HG03103 (cell line): ENCODE results near the gene LY6G5B.

Experiments
- ATAC-seq: cut with Tn5 transposase; IDR thresholded peaks from one replicate; pipeline ENCODE4 v1.9.1; 2021; ENCODE audit warnings: low read depth; ENCODE audit not compliant: unreplicated experiment

The LY6G5B gene

DNA sequence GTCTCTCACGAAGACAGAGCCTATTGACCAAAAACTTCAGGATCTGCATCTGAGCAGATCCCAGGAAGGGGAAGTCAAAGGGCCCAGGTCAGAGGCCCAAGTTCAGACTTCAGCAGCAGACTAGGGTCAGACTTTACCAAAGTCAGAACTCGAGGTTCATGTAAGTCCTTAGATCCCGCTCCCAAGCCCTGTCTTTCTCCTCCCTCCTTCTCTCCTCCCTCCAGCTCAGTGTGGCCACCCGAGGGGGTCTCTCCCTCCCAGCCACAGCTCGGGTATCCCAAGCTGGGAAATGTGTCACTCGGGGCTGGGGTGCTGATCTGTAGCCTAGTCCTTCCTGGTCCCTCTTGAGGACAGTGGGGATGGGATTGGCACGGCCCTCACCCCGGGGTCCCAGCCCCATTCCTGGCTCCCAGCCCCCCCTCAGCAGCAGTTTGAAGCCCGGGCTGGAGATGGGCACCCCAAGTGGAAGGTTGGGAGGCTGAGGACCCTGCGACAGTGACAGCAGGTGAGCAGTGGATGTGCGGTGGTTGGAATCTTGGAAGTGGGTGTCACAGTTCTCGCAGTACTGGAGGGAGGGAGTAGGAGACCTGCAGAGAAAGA, 7.6 kb upstream of the LY6G5B start:
- ATAC-seq: no peak

DNA sequence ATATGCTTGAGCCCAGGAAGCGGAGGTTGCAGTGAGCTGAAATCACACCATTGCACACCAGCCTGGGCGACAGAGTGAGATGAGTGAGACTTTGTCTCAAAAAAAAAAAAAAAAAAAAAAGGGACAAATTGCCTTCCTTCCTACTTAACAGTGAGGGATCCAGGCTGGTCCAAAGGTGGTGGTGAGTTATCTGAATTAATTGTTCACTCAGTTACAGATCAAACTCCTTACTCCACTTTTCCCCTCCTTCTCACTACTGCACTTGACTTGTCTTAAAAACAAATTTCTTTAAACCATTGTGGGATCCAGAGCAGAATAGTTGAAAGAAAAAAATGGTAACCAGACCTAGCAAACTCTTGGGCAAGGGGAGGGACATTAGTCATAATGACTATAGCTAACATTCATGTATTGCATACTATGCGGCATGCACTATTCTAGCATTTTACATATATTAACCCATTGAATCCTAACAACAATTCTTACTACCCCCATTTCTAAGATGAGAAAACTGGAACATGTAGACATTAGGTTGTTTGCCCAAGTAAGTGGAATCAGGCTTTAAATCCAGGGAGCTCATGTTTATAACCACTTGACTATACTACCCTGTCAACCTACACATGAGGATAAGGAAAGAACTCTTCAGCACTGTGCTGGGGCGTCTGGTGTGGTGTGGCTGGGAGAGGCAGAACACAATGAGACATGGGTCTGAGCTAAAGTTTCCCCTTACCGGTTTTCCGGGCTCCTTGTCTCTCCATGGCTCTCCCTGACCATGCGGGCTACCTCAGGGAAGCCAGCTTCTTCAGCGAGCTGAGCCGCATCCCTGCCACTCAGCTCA, 6.4 kb upstream of the LY6G5B start:
- ATAC-seq: no peak

DNA sequence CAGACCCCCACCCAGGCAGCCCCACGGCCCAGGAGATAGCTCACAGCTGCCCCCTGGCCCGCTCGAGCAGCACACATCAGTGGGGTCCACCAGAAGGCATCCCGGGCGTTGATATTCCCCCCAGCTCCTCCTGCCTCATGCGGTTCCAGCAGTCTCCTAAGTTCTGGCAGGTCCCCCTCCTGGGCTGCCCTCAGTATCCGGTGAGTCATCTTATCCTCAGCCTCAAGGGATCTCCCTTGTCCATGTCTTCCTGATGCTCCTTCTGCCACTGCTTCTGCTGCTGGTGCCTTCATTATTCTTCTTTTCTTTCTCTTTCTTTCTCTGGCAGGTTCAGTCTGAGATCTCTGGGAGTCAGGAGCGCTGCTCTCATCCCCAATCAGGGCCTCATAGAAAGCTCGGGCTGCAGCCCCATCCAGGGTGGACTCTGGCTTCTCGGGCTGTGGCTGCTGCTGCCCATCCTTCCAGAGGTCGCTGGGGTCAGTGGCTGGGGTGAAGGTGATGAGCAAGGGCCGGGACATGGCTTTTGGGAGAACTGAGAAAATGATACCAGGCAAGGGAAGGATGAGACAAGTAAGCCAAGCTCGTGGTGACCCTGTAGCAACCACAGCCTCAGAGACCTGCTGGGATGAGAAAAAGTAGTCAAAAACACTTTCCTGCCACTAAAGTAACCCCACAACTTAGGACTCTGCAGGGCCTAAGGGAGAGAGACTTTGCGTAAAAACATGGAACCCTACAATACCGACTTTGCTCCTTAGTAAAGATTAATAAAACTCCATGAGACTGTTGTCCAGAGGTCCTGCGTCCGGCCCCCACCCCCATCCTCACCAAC, 5.6 kb upstream of the LY6G5B start:
- ATAC-seq: no peak

DNA sequence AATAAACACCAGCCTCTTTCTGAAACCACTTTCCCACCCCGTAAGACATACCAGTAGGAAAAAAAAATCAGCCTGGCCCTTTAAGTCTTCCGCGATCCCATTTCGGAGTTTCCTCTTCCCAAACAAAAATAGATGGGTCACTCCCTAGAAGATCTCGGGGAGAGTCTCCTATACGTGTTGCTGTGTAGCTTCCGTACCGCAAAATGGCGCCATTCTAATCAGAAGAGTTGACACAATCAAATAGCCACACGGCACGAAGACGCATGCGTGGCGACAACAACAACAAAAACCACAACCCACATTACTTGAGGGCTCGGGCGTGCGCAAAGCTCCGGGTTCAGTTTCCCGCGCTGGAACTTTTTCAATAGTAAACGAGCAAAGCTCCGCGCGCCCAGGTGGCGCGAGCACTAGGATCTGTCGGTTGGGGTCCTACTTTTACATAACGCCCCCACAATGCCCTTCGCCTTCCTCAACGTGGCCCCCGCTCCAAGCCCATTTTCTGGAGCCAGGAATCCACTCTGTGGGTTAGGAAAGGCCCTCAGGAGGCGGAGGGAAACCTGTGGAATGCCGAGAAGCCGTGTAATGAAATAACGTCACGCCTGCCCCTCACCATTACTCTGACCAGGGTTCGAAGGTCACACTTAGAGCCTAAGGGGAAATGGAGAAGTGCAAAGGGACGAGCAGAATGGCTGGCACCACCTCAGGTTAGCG, 4.8 kb upstream of the LY6G5B start, which contains the start of gene GPANK1:
TSS of gene GPANK1 (minus strand) at position 208 of the 711 bp plus-strand sequence. CDS start 519 bp downstream, outside the sequence.
- no peak for ATAC-seq

DNA sequence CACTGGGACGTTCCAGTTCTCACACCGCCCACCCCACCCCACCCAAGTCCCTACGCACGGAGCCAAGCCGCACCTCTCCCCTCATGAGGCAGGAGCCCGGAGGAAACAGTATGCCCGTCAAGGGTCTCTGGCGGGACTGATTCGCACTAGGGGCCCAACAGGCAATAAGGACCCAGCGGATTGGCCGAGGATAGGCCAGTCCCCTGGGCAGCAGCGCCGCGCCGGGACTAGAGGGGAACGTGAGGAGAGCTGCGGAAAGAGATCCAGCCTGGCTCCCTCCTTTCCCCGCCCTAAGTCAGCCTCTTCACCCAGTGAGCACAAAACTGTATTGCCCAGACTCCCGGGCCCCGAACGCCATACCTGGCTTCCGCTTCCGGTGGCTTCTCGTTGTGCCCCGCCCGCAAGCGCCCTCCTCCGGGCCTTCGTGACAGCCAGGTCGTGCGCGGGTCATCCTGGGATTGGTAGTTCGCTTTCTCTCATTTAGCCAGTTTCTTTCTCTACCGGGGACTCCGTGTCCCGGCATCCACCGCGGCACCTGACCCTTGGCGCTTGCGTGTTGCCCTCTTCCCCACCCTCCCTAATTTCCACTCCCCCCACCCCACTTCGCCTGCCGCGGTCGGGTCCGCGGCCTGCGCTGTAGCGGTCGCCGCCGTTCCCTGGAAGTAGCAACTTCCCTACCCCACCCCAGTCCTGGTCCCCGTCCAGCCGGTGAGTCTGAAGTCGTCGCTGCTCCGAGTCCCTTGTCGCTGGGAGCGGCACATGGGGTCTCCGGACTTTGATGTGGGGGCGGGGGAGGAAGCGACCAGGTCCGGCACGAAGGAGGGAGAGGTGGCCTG, 4.1 kb upstream of the LY6G5B start, which contains the start of gene CSNK2B:
TSS of gene CSNK2B (plus strand) at position 580 of the 836 bp plus-strand sequence. CDS start 752 bp downstream, outside the sequence.
- peak; percentile 68 for ATAC-seq

DNA sequence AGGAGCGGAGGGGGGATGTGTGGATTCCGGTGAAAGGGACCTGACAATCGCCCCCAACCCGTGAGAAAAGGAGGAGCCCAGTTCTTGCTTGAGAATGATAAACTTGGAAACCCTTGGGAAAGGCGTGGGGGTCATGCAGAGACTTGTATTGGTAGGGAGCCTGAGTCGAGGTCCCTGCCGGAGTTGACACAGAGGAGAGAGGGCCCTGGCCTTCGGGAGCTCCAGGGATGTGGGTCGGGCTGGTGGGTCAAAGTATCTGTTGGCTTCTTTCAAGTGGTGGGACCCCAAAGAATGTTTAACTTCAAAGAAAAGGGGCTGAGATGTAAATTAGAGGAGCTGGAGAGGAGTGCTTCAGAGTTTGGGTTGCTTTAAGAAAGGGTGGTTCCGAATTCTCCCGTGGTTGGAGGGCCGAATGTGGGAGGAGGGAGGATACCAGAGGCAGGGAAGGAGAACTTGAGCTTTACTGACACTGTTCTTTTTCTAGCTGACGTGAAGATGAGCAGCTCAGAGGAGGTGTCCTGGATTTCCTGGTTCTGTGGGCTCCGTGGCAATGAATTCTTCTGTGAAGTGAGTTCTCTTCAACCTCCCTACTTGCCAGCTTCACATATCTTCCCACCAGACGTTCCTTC, 3.3 kb upstream of the LY6G5B start:
- no peak for ATAC-seq

DNA sequence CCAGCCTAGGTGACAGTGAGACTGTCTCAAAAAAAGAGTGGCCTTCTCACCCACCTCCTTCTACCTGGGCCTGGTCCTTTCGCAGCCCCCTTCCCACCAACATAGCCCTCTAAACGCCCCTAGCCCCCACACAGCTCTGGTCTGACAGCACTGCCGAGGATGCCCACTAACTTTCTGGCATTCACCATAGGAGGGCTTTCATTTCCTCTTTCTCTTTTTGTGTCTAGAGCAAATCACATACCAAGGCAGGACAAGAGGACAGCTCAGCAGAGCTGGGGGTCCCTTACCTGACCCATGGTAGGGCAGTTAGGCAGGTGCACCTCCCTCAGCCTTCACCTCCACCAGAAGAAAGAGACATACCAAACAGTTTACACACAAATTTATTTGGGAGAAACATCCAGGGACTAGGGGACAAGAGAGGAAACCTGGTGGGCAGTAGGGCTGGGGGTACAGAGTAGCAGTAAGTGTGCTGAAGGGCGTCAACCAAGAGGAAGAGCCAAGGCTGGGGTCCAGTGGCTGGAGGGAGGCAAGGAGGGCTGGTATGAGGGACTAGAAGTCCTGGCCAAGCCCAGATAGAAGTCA, 6.6 kb downstream of the LY6G5B start:
- ATAC-seq: no peak

DNA sequence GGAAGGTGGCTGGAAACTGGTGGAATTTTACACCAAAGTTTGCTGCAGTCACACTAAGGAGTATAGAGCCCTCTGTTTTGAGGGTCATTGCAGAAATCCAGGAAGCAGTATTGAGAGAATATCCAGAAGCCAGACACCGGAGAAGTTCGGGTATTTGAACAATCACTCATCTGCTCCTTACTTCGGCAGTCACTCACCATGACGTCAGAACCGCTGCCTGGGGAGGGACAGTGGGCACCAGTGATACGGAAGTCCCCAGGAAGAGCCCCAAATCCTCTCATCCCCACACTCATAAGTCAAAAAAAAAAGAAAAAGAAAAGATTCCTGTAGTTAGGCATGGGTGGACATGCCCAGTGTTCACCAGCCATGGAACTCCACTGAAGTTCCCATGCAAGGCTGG, 7.1 kb downstream of the LY6G5B start:
- ATAC-seq: no peak

DNA sequence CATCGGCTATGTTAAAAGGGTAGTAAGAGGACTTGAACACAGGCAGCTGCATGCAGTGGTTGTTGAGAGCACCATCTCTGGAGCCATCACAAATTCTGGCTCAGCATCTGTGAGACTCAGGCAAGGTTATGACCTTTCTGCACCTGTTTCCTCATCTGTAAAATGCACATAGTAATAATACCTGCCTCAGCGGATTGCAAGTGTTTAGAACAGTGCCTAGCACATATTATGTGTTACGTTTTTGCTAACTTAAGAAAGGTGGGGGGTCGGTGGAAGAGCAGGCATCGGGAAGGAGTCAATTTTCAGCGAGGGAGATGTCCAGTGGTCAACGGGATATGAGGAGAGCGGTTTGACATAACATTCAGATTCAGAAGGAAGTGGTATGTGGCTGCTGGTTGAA, 8.2 kb downstream of the LY6G5B start:
- ATAC-seq: no peak

DNA sequence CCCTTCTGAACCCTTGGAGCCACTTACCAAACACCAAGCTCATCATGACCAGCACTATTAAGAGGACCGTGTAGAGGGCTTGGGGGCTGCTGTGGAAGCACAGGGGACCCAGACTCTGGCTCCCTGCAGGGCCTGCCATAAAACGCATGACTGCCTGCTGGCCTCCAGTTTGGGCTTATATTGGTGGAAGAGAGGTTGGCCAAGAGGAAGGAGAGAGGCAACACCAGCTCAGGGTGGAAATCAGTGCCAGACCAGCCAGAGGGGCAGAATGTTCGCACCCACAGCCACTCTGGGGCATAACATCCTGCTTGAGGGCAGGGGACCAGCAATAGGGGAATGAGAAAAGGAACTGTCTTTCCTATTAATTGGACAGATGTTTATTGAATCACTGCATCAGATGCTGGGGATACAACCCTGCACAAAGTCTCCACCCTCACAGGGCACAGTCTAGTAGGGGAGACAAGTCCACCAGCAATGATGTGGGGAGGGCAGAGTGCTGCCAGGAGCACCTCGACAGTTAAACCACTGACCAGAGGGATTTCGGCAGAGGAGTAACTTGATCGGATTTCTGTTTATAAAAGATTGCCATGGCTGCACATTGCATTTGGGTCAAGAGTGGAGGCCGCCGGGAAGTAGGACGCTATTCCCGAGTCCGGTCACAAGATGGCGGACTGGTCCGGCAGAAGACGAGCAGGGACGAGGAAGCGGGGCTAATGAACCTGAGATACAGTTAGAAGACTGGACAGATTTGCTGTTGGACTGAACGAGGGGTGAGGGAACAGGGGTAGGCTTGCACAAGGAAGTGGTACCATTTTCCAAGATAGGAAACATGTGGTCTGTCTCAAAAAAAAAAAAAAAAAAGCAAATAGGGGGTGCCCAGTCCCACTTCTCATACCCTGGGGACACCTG, 10.7 kb downstream of the LY6G5B start, which contains the start of gene LY6G5C:
TSS of gene LY6G5C (minus strand) at position 842 of the 909 bp plus-strand sequence. CDS start at position 148, 694 bp downstream.
- ATAC-seq: no peak

DNA sequence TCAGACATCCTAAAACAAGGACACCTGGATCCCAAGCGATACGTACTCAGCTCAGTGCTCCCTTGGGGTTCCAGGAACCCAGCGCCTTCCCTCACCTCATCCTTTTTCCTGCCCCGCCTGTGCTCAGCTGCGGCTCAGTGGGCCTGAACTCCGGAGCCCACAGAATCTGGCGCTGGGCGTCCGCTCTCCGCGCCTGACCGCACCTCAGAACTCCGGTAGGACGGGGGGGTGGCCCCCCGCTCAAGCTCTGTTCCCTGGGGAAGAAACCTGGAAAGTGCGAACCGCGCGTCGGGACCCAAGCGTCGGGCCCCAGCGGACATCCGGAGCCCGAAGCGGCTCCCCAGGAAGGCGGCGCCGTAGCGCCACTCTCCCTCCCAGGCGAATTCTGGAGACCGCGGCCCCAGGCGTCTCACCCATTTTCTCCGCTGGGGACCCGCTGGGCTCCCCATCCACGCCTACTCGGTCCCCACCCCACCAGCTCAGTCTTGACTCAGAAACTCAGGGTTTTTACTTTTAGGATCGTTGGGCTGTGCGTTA, 11.4 kb downstream of the LY6G5B start:
- no peak for ATAC-seq

DNA sequence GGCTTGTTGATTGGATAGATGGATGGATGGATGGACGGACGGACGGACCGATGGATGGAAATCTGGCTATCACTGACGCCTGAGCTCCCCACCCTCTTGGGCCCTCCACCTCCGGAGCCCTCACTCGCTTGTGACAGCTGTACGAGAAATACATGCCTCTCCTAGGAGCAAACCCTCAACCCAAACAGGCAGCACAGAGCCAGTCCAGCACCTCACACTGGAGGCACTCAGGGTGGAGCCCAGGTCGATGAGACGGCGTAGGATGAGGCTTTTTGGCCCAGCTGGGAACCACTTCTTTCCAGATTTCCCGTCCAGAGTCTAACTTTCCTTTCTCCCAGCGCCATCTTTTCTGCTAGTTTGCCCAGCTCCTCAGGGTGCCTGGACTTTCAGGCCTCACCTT, 13.8 kb downstream of the LY6G5B start:
- ATAC-seq: no peak

DNA sequence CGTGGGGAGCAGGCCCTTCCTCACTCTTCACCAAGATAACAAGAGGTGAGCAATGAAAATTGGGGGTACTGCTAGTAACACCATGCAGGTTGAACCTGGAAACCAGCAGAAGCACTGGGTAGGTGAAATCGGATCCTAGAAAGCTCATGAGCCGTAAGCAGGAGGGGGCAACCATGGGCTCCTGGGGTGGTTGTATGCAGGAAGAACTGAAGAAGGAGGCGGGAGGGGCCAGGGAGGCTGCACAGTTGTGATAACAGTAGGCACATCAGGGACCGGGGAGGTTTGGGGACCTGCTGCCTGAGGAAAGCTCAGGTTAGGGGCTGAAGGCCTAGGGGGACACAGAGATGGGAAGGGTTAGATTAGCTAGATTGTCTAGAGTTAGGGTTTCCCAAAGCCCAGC, 16.7 kb downstream of the LY6G5B start:
- no peak for ATAC-seq

DNA sequence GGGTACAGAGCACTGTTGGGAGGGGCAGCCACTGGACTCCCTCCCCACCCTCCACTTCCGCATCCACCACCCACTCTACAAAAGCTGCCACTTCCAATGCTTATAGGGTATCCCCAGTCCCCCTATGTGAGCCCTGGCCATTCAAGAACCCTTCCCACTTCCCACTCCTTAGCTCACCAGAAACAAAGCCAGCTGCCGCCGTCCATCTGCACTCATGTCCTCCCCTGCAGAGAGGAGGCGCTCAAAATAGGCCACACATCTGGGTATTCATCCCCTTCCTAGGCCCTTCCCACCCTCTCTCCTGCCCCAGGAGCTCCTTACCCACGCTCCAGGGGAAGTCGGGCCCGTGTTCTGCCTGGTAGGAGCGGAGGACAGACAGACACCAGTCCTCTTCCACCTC, 17.5 kb downstream of the LY6G5B start:
- no peak for ATAC-seq

DNA sequence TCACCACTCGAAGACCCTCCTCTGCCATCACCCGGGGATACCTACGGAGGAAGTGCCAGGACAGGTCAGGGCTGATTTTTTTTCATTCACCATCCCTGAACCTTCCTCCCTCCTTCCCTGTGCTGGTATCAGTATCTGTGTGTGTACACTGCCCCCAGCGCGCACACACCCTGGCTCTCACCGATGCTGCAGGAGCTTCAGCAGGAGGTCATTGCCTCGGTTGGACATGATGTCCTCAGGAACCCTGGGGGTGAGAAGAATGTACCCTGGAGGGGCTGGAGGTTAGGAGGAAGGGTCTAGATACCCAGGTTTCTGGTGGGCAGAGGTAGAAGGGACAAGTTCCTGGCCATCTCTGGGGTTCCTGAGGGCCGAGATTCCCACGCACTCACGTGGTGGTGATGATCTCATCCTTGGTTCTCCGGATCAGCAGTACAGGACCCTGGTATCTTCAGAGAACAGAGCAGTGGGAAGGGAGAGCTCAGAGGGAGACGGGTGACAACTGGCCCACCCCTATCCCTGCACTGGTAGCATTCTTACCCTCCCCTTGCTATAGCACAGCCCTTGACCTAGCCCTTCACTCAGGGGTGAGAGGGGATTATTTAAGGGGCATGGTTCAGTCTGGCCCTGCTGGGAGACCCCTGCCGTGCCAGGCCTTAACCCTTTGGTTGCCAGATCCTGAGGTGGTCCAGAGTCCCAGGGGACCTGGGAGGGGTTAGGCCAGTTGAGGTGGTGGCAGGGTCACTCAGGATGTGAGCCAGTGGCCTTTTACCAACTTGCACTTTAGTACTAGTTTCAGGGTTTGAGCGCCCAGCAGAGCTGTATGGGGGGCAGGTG, 18.3 kb downstream of the LY6G5B start:
- ATAC-seq: no peak

DNA sequence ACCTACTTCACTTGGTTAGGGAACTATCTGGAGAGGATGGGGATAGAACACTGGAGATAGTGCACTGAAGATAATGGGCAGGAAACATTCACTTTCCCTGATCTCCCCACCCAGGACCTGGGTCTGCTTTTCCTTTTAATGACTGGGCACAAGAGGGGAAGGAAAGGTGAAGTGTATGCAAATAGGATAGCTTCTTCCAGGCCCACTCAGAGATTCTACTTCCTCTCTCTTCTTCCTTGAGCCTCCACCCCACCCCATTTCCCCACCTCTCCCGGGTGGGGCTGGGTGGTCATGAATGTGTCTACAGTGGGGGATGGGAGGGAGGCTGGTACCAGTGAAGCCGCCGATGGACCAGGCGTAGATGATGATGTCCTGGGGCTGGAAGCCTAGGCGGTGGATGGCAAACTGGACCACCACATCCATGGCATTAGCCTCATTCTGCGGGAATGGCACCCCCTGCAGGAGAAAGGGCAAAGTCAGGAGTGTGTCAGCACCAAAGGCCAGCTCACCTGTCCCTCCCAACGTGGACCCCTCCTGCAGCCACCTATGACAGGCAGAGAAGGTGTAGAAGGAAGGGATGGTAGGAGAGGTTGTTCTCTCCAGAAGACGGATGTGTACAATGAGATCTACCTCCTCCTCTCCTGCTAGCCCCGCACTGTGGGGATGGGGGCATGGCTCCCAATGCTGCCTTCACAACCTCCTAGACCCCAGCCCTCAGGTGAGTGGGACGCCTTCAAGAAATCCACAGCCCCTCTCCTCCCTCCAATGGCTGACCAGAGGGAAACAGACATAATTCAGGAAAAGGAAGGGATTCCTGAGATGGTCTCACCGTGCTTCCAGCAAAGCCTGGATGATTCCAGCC, 19.7 kb downstream of the LY6G5B start:
- ATAC-seq: no peak
